Neuronal stem cell (in vitro differentiated cells): ENCODE data around the gene STAT5A.

Source experiments
- DNase-seq: peaks from one replicate; pipeline ENCODE4 v3.0.0-alpha.2; 2013; ENCODE audit warnings: low spot score
- H2AFZ ChIP-seq: one replicate; pipeline ENCODE4 v1.6.1; 2013; ENCODE audit warnings: mild to moderate bottlenecking, low read length, inconsistent platforms
- H2AK5ac ChIP-seq: 2 replicates; pipeline ENCODE4 v1.6.1; 2013; ENCODE audit warnings: low read depth, mild to moderate bottlenecking, inconsistent platforms, low read length, moderate library complexity, mixed read lengths
- H2BK120ac ChIP-seq: 2 replicates; pipeline ENCODE4 v1.6.1; 2013; ENCODE audit warnings: low read depth, mild to moderate bottlenecking, inconsistent platforms, low read length, moderate library complexity, mixed read lengths
- H2BK12ac ChIP-seq: one replicate; pipeline ENCODE4 v1.6.1; 2013; ENCODE audit warnings: low read length, inconsistent platforms
- H2BK15ac ChIP-seq: 2 replicates; pipeline ENCODE4 v1.6.1; 2013; ENCODE audit warnings: mild to moderate bottlenecking, low read length, inconsistent platforms, mixed read lengths
- H2BK5ac ChIP-seq: one replicate; pipeline ENCODE4 v1.6.1; 2013; ENCODE audit warnings: inconsistent platforms, mild to moderate bottlenecking, low read length, moderate library complexity
- H3K14ac ChIP-seq: one replicate; pipeline ENCODE4 v1.6.1; 2013; ENCODE audit warnings: low read length, inconsistent platforms
- H3K18ac ChIP-seq: 2 replicates; pipeline ENCODE4 v1.6.1; 2013; ENCODE audit warnings: low read length, inconsistent platforms
- H3K23ac ChIP-seq: 2 replicates; pipeline ENCODE4 v1.6.1; 2013; ENCODE audit warnings: low read depth, mild to moderate bottlenecking, mixed read lengths, low read length, inconsistent platforms; ENCODE audit not compliant: poor library complexity
- H3K27ac ChIP-seq: replicated peaks from 3 replicates; pipeline ENCODE4 v1.5.1; 2013; ENCODE audit warnings: low read length, inconsistent platforms
- H3K27me3 ChIP-seq, 3 experiments: 2 replicates each; pipeline ENCODE4 v1.6.1; 2013; ENCODE audit warnings: low read length in 3 of 3, mild to moderate bottlenecking in 2 of 3, inconsistent platforms in 1 of 3, low read depth in 1 of 3, mixed read lengths in 1 of 3, moderate library complexity in 1 of 3; ENCODE audit not compliant: control insufficient read depth in 3 of 3, insufficient read depth in 3 of 3
- H3K36me3 ChIP-seq, 2 donors: replicated peaks in 1 of 2; 2 replicates each; pipeline ENCODE4 v1.6.1; 2013; ENCODE audit warnings: low read length in 2 of 2; ENCODE audit not compliant: control insufficient read depth in 2 of 2, insufficient read depth in 2 of 2
- H3K4ac ChIP-seq: 2 replicates; pipeline ENCODE4 v1.6.1; 2013; ENCODE audit warnings: inconsistent platforms, mild to moderate bottlenecking, low read length, moderate library complexity
- H3K4me1 ChIP-seq, 2 donors: 1 replicate in 1 of 2; 2 replicates in 1 of 2; pipeline ENCODE4 v1.6.1; 2013; ENCODE audit warnings: low read length in 2 of 2, low read depth in 1 of 2; ENCODE audit not compliant: control insufficient read depth in 2 of 2, insufficient read depth in 1 of 2
- H3K4me2 ChIP-seq: one replicate; pipeline ENCODE4 v1.6.1; 2013; ENCODE audit warnings: mild to moderate bottlenecking, low read length, inconsistent platforms; ENCODE audit not compliant: insufficient read depth, poor library complexity, severe bottlenecking
- H3K4me3 ChIP-seq, 2 donors: 2 replicates each; pipeline ENCODE4 v1.5.1; 2013; ENCODE audit warnings: low read length in 2 of 2, mild to moderate bottlenecking in 2 of 2, inconsistent platforms in 1 of 2, moderate library complexity in 1 of 2
- H3K79me1 ChIP-seq: one replicate; pipeline ENCODE4 v1.6.1; 2013; ENCODE audit warnings: low read depth, mild to moderate bottlenecking, inconsistent platforms, low read length, moderate library complexity
- H3K9ac ChIP-seq: one replicate; pipeline ENCODE4 v1.6.1; 2013; ENCODE audit warnings: mild to moderate bottlenecking, low read depth, low read length, inconsistent platforms; ENCODE audit not compliant: poor library complexity
- H3K9me3 ChIP-seq, 2 donors: replicated peaks in 1 of 2; 2 replicates each; pipeline versions ENCODE3 to v1.6.1; 2013; ENCODE audit warnings: low read length in 2 of 2, mild to moderate bottlenecking in 2 of 2, inconsistent platforms in 1 of 2, low read depth in 1 of 2, mixed read lengths in 1 of 2, moderate library complexity in 1 of 2; ENCODE audit not compliant: control insufficient read depth in 2 of 2, insufficient read depth in 1 of 2
- H4K8ac ChIP-seq: one replicate; pipeline ENCODE4 v1.6.1; 2013; ENCODE audit warnings: low read depth, mild to moderate bottlenecking, inconsistent platforms, low read length, moderate library complexity
- H4K91ac ChIP-seq: one replicate; pipeline ENCODE4 v1.6.1; 2013; ENCODE audit warnings: low read length, low read depth, mild to moderate bottlenecking, inconsistent platforms; ENCODE audit not compliant: poor library complexity
- WGBS, 2 donors: extraction: QIAGEN DNeasy Blood & Tissue Kit; methylation state at CpG; one replicate each; pipeline ENCODE4 v1.1.7; 2013; ENCODE audit warnings: missing lambda C conversion rate in 2 of 2, mixed read lengths in 1 of 2; ENCODE audit not compliant: insufficient read length in 2 of 2, insufficient replicate concordance in 1 of 2; ENCODE audit errors: extremely low coverage in 2 of 2; 5-methylcytosine and 5-hydroxymethylcytosine counted together

STAT5A gene

DNA sequence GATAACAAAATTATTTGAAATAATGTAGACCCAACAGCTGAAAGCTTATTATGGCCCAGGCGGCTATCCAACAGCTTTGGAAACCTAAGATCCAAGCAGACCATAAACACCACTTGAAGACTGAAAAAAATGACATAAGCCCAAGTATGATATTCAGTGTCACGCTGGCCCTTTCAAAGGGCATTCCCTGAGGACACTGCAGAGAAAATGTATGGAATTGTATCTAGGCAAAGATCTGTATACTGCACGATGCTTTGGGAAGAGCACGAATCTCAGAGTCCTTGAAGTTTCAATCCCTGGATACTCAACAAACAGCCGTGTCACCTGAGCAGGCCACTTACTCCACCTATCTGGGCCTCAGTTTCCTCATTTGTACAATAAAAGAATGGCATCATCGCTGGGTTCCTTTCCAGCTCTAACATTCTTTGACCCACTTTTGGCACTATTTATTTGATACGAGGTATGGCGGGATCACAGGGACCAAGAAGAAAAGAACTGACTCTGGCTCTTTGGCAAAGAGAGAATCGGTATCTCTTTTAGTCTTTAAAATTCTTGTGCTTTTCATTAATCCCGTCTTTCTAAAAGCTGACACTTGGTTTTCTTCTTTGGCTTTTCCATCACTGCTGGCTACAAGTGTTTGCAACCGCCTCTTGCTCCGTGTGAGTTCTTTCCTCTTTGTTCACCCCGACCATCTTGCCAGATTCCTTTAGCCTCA is 13.3 kb upstream of the STAT5A start:
- H3K14ac ChIP-seq, result no peak overlapping the region
- no peaks in the 10 kb centered on the region for H3K9me3 ChIP-seq
- no peak for DNase-seq
- H3K27ac ChIP-seq, result peak overlapping the region; percentile 66
- no peak overlapping the region for H2BK15ac ChIP-seq
- H2AFZ ChIP-seq, result peak overlapping the region; percentile 96
- H3K27me3 ChIP-seq, result no peaks in the 10 kb centered on the region
- no peaks in the 10 kb centered on the region for H3K36me3 ChIP-seq
- WGBS, 2 donors, result no CpG with 5 or more reads among the region's 13 CpGs
- H3K4me1 ChIP-seq, result peaks cover 8 to 17% of the 10 kb centered on the region in 2 donors
- peak overlapping the region; percentile 98 for H3K18ac ChIP-seq
- H2BK5ac ChIP-seq, result no peak overlapping the region
- H3K79me1 ChIP-seq, result no peaks in the 10 kb centered on the region
- H4K91ac ChIP-seq, result no peak overlapping the region
- no peak overlapping the region for H2AK5ac ChIP-seq
- no peak overlapping the region for H3K4ac ChIP-seq
- no peak overlapping the region for H3K23ac ChIP-seq
- H2BK12ac ChIP-seq, result no peak overlapping the region
- H2BK120ac ChIP-seq, result no peak overlapping the region
- peak overlapping the region; percentile 56 for H3K4me2 ChIP-seq
- peak overlapping the region; percentile 95 for H3K9ac ChIP-seq
- no peak overlapping the region for H4K8ac ChIP-seq
- H3K4me3 ChIP-seq, result peak overlapping the region; percentile 80 to 97

DNA sequence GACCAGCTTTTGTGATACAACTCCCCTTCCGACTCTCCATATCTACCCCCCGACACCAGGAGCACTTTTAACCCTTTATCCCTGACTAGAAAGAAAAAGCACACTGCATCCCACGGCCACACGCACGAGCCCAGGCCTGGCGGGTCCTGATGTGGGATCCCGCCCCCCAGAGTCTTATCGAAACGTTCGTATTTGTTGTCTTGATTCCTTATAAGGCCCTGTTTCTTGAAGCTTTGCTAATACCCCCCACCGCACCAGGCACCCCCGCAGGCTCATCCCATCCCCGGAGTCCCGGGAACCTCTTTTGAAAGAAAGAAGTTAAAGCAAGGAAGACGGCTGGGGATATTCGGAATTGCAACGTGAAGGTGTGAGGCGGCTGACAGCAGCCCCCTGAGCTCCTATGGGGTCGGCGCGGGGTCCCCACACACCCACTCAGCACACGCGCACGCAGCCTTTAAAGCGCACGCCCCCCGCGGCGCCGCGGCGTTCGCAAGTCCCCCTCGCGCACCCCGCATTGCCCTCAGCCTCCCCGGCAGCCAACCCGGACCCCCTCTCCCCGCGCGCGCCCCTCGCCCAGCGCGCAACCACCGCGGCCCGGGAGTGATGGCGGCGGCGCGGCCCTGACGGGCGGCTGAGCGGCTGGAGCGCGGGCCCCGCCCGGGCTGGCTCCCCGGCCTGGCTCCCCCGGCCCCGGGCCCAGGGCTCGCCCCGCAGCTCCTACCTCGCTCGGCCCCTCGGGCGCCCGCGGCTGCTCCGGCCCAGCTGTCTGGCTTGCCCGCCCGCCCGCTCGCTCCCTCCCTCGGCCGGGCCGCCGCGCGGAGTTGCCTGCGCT is 12.6 kb upstream of the STAT5A start:
- Histone ChIP-seq H3K18ac (peak overlapping the region; percentile 98), H4K8ac (no peak overlapping the region), H3K4me3 (peak overlapping the region; percentile 80 to 97), H3K36me3 (no peaks in the 10 kb centered on the region), H3K9ac (peak overlapping the region; percentile 95), H2AK5ac (no peak overlapping the region), H3K9me3 (no peaks in the 10 kb centered on the region), H2BK5ac (peak overlapping the region; percentile 67), H4K91ac (peak overlapping the region; percentile 57), H2BK12ac (no peak overlapping the region), H3K4me1 (peaks cover 8 to 20% of the 10 kb centered on the region in 2 donors), H2BK120ac (no peak overlapping the region), H3K27me3 (no peaks in the 10 kb centered on the region), H3K27ac (peak overlapping the region; percentile 66), H3K4me2 (peak overlapping the region; percentile 56), H2BK15ac (no peak overlapping the region), H3K23ac (peak overlapping the region; percentile 83), H2AFZ (peak overlapping the region; percentile 96), H3K79me1 (no peaks in the 10 kb centered on the region), H3K14ac (no peak overlapping the region), H3K4ac (no peak overlapping the region)
- DNase-seq, result no peak
- WGBS, 2 donors, result no CpG with 5 or more reads among the region's 82 CpGs

DNA sequence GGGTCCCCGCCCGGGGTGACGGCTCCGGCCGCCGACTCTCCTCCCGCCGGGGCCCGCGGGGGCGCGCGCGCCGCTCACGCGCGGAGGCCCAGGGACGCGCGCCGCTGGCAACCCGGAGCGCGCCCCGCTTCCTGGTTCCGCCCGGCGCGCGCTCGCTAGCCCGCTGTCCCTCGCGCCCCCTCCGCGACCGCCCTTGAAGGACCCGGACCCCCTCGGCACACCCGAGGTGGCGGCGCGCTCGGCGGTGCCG is 12.0 kb upstream of the STAT5A start, which contains the start of gene STAT5B:
Gene STAT5B (minus strand): TSS at position 33 of the 250 bp plus-strand sequence. CDS start 44,264 bp downstream, outside the sequence.
- peak within 1 kb of the TSS; percentile 95 for H3K9ac ChIP-seq
- H3K36me3 ChIP-seq, result no peaks in the 10 kb centered on the region
- peak within 1 kb of the TSS; percentile 24 for H2BK120ac ChIP-seq
- H3K14ac ChIP-seq, result no peak within 1 kb of the TSS
- H3K79me1 ChIP-seq, result no peaks in the 10 kb centered on the region
- peak within 1 kb of the TSS; percentile 96 for H2AFZ ChIP-seq
- WGBS, 2 donors, result no CpG with 5 or more reads among the region's 47 CpGs
- peak within 1 kb of the TSS; percentile 57 for H4K91ac ChIP-seq
- DNase-seq, result peak; percentile 66
- H3K4ac ChIP-seq, result peak within 1 kb of the TSS; percentile 87
- peak within 1 kb of the TSS; percentile 97 for H2BK15ac ChIP-seq
- H2AK5ac ChIP-seq, result peak within 1 kb of the TSS; percentile 63
- peaks cover 8 to 22% of the 10 kb centered on the region in 2 donors for H3K4me1 ChIP-seq
- peak within 1 kb of the TSS; percentile 83 for H3K23ac ChIP-seq
- no peak within 1 kb of the TSS for H2BK12ac ChIP-seq
- H3K27me3 ChIP-seq, result no peaks in the 10 kb centered on the region
- peak within 1 kb of the TSS; percentile 98 for H3K18ac ChIP-seq
- H3K4me3 ChIP-seq, result peak within 1 kb of the TSS; percentile 80 to 97
- H3K4me2 ChIP-seq, result peak within 1 kb of the TSS; percentile 89
- peak within 1 kb of the TSS; percentile 92 for H2BK5ac ChIP-seq
- H3K27ac ChIP-seq, result peak within 1 kb of the TSS; percentile 66
- H3K9me3 ChIP-seq, result no peaks in the 10 kb centered on the region
- H4K8ac ChIP-seq, result peak within 1 kb of the TSS; percentile 97
